ENCODE results near the gene CC2D1B.

GRCh38 chr1:52403566-52404115 lies 37.6 kb upstream of the CC2D1B start:
- TF ChIP-seq NCOA2 (IDR thresholded peaks at IDR 0.05; ENCODE audit: partially characterized antibody in 2 of 2) = no peak
- TF ChIP-seq ARID4B (CRISPR knock-in tag; IDR thresholded peaks at IDR 0.05) = no peak
- TF ChIP-seq POLR2AphosphoS5 (IDR thresholded peaks at IDR 0.05; ENCODE audit: control insufficient read depth, insufficient read depth, low read depth, low read length) = no peak
